ENCODE measurements around the gene APIP. TPM values are rescaled to one million over a fixed set of nuclear protein-coding genes. Genes with fewer than 3 reads are reported as not detected.

Gene APIP
- total RNA-seq, 2 donors from 2014 or later, result 23.9 to 33.1 TPM

DNA sequence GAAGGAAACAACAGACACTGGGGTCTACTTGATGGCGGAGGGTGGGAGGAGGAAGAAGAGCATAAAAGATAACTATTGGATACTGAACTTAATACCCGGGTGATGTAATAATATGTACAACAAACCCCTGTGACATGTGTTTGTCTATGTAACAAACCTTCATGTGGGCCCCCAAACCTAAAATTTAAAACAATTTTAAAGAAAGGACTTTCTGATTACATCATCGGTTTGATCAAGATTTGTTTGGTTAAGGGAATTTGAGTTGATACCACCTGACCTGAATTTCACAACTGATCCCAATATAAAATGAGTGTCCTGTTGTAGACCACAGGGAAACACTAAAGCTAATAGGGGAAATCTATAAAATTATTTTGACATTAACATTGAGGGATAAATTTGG, 34.3 kb downstream of the APIP start:
- H3K4me3 ChIP-seq, result no peak overlapping the region
- 99% methylated on average over 3 of the region's 3 CpGs for WGBS
- no peaks in the 10 kb centered on the region for H3K4me1 ChIP-seq (replicated peaks)
- DNase-seq (ENCODE audit: low spot score), result no peak
- TF ChIP-seq POLR2AphosphoS5 (IDR thresholded peaks at IDR 0.05), result no peak
- no peak for TF ChIP-seq POLR2A (IDR thresholded peaks at IDR 0.05)
- TF ChIP-seq, protein P1, sequence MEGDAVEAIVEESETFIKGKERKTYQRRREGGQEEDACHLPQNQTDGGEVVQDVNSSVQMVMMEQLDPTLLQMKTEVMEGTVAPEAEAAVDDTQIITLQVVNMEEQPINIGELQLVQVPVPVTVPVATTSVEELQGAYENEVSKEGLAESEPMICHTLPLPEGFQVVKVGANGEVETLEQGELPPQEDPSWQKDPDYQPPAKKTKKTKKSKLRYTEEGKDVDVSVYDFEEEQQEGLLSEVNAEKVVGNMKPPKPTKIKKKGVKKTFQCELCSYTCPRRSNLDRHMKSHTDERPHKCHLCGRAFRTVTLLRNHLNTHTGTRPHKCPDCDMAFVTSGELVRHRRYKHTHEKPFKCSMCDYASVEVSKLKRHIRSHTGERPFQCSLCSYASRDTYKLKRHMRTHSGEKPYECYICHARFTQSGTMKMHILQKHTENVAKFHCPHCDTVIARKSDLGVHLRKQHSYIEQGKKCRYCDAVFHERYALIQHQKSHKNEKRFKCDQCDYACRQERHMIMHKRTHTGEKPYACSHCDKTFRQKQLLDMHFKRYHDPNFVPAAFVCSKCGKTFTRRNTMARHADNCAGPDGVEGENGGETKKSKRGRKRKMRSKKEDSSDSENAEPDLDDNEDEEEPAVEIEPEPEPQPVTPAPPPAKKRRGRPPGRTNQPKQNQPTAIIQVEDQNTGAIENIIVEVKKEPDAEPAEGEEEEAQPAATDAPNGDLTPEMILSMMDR (IDR thresholded peaks at IDR 0.05), result no peak
- H3K36me3 ChIP-seq, result no peaks in the 10 kb centered on the region
- H3K27me3 ChIP-seq (replicated peaks; ENCODE audit: insufficient read depth), result no peaks in the 10 kb centered on the region
- intact Hi-C loops (cut with DNase I), result no loop called here
- no peak overlapping the region for H3K27ac ChIP-seq
- H3K9me3 ChIP-seq, result no peaks in the 10 kb centered on the region

DNA sequence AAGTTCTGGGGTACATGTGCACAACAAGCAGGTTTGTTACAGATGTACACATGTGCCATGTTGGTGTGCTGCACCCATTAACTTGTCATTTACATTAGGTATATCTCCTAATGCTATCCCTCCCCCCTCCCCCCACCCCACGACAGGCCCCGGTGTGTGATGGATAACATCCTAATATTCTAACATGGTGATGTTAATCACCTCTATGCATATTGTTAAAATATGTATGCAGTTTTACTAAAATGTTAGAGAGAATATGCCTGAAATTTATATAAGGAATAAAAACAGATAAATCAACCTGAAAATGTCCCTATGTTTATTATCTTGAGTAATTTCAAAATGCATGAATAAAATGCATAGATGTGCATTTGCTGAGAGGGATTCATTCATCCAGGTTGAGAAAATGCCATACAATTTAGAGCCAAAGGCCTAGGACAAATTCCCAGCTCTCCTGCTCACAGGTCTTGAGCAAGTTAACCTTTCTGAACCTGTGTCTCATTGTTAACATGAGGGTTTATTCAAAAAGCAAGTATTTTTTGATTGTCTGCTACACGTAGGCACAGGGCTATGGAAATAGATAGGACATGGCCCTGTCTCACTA, 38.7 kb downstream of the APIP start:
- Histone ChIP-seq H3K4me3 (no peak overlapping the region), H3K9me3 (no peaks in the 10 kb centered on the region), H3K36me3 (no peaks in the 10 kb centered on the region), H3K27me3 (replicated peaks; ENCODE audit: insufficient read depth) (no peaks in the 10 kb centered on the region), H3K4me1 (replicated peaks) (no peaks in the 10 kb centered on the region), H3K27ac (no peak overlapping the region)
- DNase-seq (ENCODE audit: low spot score), result no peak
- intact Hi-C loops (cut with DNase I), result no loop called here
- TF ChIP-seq, protein P1 (IDR thresholded peaks at IDR 0.05), result no peak
- TF ChIP-seq POLR2A (IDR thresholded peaks at IDR 0.05) (no peak), POLR2AphosphoS5 (IDR thresholded peaks at IDR 0.05) (no peak)
- WGBS, result 97% methylated on average over 3 of the region's 3 CpGs

DNA sequence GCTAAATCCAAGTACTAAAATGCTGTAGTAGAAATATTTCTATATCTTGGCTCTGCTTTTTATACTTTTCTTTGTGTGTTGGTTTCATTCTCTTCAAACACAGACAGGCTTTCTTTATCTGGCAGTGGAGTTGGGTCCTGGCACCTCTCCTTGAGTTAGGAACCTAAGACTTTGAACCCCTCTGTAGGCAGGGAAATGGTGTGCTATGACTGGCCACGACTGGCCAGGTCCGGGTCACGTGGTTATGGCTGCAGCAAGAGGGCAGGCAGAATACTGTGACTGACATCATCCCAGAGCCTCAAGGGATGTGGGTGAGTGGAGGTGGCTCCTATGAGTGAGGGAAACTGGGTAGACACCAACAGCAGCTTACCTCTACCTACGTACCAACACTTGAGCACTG, 42.0 kb downstream of the APIP start:
- TF ChIP-seq POLR2A (IDR thresholded peaks at IDR 0.05), result no peak
- no peak for TF ChIP-seq POLR2AphosphoS5 (IDR thresholded peaks at IDR 0.05)
- TF ChIP-seq, protein P1 (IDR thresholded peaks at IDR 0.05), result no peak
- no peaks in the 10 kb centered on the region for H3K36me3 ChIP-seq
- no peaks in the 10 kb centered on the region for H3K9me3 ChIP-seq
- H3K27ac ChIP-seq, result no peak overlapping the region
- no peaks in the 10 kb centered on the region for H3K4me1 ChIP-seq (replicated peaks)
- H3K27me3 ChIP-seq (replicated peaks; ENCODE audit: insufficient read depth), result no peaks in the 10 kb centered on the region
- H3K4me3 ChIP-seq, result no peak overlapping the region
- WGBS, result 93% methylated on average over 4 of the region's 4 CpGs
- no peak for DNase-seq (ENCODE audit: low spot score)
- intact Hi-C loops (cut with DNase I), result no loop called here

DNA sequence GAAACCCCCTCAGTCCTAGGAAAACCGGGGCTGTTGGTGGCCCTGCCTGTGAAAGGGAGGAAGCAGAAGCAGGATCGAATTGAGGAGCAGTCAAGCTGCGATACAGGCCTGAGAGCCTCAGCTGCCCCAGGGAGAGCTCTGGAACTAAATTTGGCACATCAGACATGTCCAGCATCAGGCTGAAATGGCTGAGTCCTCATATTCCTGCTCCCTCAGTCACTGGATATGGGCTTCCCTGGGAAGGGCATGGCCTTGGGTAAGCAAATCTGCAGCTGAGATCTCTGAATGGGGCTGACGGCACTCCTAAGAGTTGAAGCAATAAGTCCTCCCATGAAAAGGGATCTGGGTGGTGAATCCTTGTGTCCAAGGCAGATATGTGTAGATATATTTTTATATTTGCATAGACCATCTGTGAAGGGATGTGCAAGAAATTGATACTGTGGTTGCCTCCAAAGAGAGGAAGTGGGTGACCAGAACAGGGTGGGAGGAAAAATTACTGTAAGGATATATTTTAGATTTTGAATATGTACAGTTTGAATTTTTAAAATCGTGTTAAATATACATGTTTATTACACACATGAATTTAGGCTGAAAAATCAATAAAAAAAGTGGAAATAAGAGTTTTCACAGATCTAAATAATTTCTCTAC, 45.5 kb downstream of the APIP start:
- no peaks in the 10 kb centered on the region for H3K9me3 ChIP-seq
- H3K4me1 ChIP-seq (replicated peaks), result no peaks in the 10 kb centered on the region
- intact Hi-C loops (cut with DNase I), result no loop called here
- H3K27me3 ChIP-seq (replicated peaks; ENCODE audit: insufficient read depth), result no peaks in the 10 kb centered on the region
- no peak for TF ChIP-seq POLR2AphosphoS5 (IDR thresholded peaks at IDR 0.05)
- TF ChIP-seq, protein P1 (IDR thresholded peaks at IDR 0.05), result no peak
- TF ChIP-seq POLR2A (IDR thresholded peaks at IDR 0.05), result no peak
- no peaks in the 10 kb centered on the region for H3K36me3 ChIP-seq
- no peak overlapping the region for H3K27ac ChIP-seq
- DNase-seq (ENCODE audit: low spot score), result no peak
- no peak overlapping the region for H3K4me3 ChIP-seq
- 94% methylated on average over 5 of the region's 5 CpGs for WGBS

DNA sequence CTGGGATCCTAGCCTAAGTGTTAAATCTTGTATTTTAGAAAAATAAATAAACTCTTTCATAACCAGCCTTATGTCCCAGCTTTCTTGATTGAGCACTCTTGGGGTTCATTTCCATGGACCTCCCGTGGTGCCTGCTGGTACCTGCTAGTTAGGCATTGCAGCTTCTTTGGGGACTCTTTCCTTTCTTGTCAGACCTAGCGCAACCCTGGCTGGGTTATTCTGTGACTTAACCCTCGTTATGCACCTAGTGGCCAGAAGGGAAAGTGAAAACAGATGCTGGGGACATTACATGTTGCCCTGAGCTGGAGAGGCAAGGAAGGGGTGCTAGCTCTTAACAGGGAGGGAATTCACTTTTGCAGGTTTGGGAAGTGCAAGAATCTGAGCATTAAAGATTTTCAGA, 46.8 kb downstream of the APIP start:
- Histone ChIP-seq H3K9me3 (no peaks in the 10 kb centered on the region), H3K4me1 (replicated peaks) (no peaks in the 10 kb centered on the region), H3K27ac (no peak overlapping the region), H3K36me3 (no peaks in the 10 kb centered on the region), H3K27me3 (replicated peaks; ENCODE audit: insufficient read depth) (no peaks in the 10 kb centered on the region), H3K4me3 (no peak overlapping the region)
- TF ChIP-seq POLR2AphosphoS5 (IDR thresholded peaks at IDR 0.05), result no peak
- no peak for TF ChIP-seq POLR2A (IDR thresholded peaks at IDR 0.05)
- TF ChIP-seq, protein P1 (IDR thresholded peaks at IDR 0.05), result no peak
- 88% methylated on average over 3 of the region's 3 CpGs for WGBS
- no peak for DNase-seq (ENCODE audit: low spot score)
- intact Hi-C loops (cut with DNase I), result no loop called here
